Adrenal gland (tissue), 12 donors: ENCODE measurements around the gene EXOC6B. TPM values are rescaled to one million over a fixed set of nuclear protein-coding genes. Genes with fewer than 3 reads are reported as not detected.

Source experiments
- DNase-seq, 7 donors: peaks; one replicate each; pipeline ENCODE4 v3.0.0-alpha.2; 2019 to 2020
- H3K27ac ChIP-seq, 5 donors: fragments of 200-600 bp; sonication (generic) in 4 of 5; 1 replicate in 3 of 5; 2 replicates in 2 of 5; pipeline versions ENCODE4 v1.5.1 to v1.8.0; 2016 to 2020; ENCODE audit warnings: mild to moderate bottlenecking in 1 of 5
- H3K27me3 ChIP-seq: fragments of 200-600 bp; 2 replicates; pipeline ENCODE4 v1.8.0; 2021
- H3K36me3 ChIP-seq, 2 donors: fragments of 200-600 bp; replicated peaks in 1 of 2; 1 replicate in 1 of 2; 2 replicates in 1 of 2; pipeline versions ENCODE4 v1.5.1 to v1.8.0; 2018 to 2022
- H3K4me1 ChIP-seq, 2 donors: fragments of 200-600 bp; replicated peaks in 1 of 2; 1 replicate in 1 of 2; 2 replicates in 1 of 2; pipeline versions ENCODE4 v1.5.1 to v1.8.0; 2018 to 2021
- H3K4me3 ChIP-seq, 4 donors: fragments of 200-600 bp; sonication (generic) in 3 of 4; one replicate each; pipeline ENCODE4 v1.5.1; 2016 to 2018
- H3K9me3 ChIP-seq, 3 donors: fragments of 200-600 bp; sonication (generic) in 1 of 3; replicated peaks in 1 of 3; 1 replicate in 2 of 3; 2 replicates in 1 of 3; pipeline versions ENCODE4 v1.5.1 to v1.8.0; 2016 to 2021
- POLR2A ChIP-seq, 2 donors: fragments of 450-650 bp; IDR thresholded peaks; one replicate each; pipeline ENCODE4 v1.6.1; 2017; ENCODE audit warnings: antibody characterized with exemption in 2 of 2, mild to moderate bottlenecking in 2 of 2, moderate library complexity in 1 of 2
- WGBS, 4 donors: extraction: QIAGEN DNeasy Blood & Tissue Kit in 2 of 4; methylation state at CpG; one replicate each; pipeline versions ENCODE4 v1.1.5 to v1.1.7; 2013 to 2017; 5-methylcytosine and 5-hydroxymethylcytosine counted together
- intact Hi-C, 2 donors: fragments of 100-400 bp; cut with DNase I; formaldehyde crosslinking; loops; one replicate each; pipeline versions ENCODE4 v1.14.1 to v1.15.0; 2022 to 2023
- polyA plus RNA-seq, 3 donors: library from polyadenylated mRNA; stranded (reverse); fragments of 200-250 nt in 2 of 3; fragments of 350-450 nt in 1 of 3; fragmentation: Illumina TruSeq in 1 of 3; extraction: RNeasy Lipid Tissue Mini Kit (QIAGEN cat#74804) in 1 of 3; gene quantifications; one replicate each; pipeline ENCODE4 v1.2.3, GENCODE V29; 2013 to 2014
- total RNA-seq, 9 donors: library from RNA; depleted of rRNA in 4 of 9; stranded (reverse); fragments of >200 nt in 4 of 9; fragments of 120-200 nt in 1 of 9; fragmentation: NEBNext Ultra II Directional in 1 of 9; extraction: Animal tissue kit (Norgen Biotek cat#: 25700) in 1 of 9; gene quantifications; one replicate each; pipeline versions ENCODE4 v1.1.0 to v1.2.4, GENCODE V29; 2013 to 2023
- TF ChIP-seq, protein P1 (sequence below), 6 experiments: fragments of 450-650 bp in 4 of 6; fragments of 200-600 bp in 2 of 6; sonication (generic) in 1 of 6; IDR thresholded peaks; 1 replicate in 5 of 6; 2 replicates in 1 of 6; pipeline versions ENCODE4 v1.5.1 to v1.8.0; 2016 to 2021; ENCODE audit warnings: antibody characterized with exemption in 6 of 6, mild to moderate bottlenecking in 2 of 6, moderate library complexity in 1 of 6
- donor health status: healthy with polysubstance abuse.
- donor health status: Bipolar disorder and iron deficiency.
- donor health status: DM: yes; HTN: yes; CAD: no.
- donor health status: DM: no; HTN: no; CAD: no.
- donor health status: DM: no; HTN: no; CAD: no.
- donor health status: DM: yes; HTN: yes; CAD: no.

The EXOC6B gene
- total and polyA plus RNA-seq, 12 donors = 6.0 to 92.6 (median 50.6) TPM

DNA sequence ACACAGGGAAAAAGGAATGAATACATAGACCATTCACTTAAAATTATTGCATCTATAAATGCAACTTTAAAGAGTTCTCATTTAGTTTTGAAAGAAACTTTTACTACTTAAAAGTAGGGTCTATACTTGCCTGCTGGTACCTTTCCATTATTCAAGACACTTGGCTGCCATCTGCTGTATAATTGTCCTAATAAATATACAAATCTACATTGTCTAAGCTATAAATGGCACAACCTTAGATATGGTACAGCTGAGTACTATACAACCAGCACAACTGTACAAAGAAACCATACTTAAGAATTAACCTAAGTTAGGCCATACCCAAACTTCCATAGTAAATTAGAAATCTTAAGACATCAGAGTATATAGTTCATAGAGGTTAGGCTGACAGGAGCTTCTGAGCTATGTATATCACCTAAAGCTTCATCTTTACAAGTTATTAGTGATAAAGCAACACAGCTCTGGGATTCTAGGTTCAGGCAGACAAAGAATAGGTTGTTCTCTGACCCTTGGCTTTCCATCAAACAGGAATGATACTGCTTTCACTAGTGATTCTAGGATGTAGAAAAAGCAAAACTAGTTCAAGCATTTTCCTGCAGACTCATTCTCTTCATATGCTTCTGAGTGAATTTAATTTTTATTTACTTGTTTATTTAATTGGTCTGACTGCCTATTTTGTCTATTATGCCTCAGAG is 22.1 kb downstream of the EXOC6B start:
- intact Hi-C loops = no loop called here
- TF ChIP-seq, protein P1, sequence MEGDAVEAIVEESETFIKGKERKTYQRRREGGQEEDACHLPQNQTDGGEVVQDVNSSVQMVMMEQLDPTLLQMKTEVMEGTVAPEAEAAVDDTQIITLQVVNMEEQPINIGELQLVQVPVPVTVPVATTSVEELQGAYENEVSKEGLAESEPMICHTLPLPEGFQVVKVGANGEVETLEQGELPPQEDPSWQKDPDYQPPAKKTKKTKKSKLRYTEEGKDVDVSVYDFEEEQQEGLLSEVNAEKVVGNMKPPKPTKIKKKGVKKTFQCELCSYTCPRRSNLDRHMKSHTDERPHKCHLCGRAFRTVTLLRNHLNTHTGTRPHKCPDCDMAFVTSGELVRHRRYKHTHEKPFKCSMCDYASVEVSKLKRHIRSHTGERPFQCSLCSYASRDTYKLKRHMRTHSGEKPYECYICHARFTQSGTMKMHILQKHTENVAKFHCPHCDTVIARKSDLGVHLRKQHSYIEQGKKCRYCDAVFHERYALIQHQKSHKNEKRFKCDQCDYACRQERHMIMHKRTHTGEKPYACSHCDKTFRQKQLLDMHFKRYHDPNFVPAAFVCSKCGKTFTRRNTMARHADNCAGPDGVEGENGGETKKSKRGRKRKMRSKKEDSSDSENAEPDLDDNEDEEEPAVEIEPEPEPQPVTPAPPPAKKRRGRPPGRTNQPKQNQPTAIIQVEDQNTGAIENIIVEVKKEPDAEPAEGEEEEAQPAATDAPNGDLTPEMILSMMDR (IDR thresholded peaks at IDR 0.05) = no peak
- TF ChIP-seq POLR2A (IDR thresholded peaks at IDR 0.05) = no peak
- Histone ChIP-seq H3K27ac (no peak overlapping the region), H3K9me3 (peaks cover 0 to under 1% (median 0%) of the 10 kb centered on the region in 3 donors), H3K4me1 (no peaks in the 10 kb centered on the region), H3K4me3 (no peak overlapping the region), H3K36me3 (no peaks in the 10 kb centered on the region), H3K27me3 (no peaks in the 10 kb centered on the region)
- no peak for DNase-seq

- TF ChIP-seq POLR2A (IDR thresholded peaks at IDR 0.05) = no peak
- TF ChIP-seq, protein P1 (IDR thresholded peaks at IDR 0.05) = no peak
- Histone ChIP-seq H3K27ac (no peak overlapping the region), H3K9me3 (no peaks in the 10 kb centered on the region), H3K27me3 (no peaks in the 10 kb centered on the region), H3K4me1 (no peaks in the 10 kb centered on the region), H3K4me3 (no peak overlapping the region), H3K36me3 (no peaks in the 10 kb centered on the region)
- no peak for DNase-seq
- 79 to 95% (median 82%) methylated on average over 1 of the region's 1 CpG for WGBS, 4 donors
- intact Hi-C loops = no loop called here
Measured at GRCh38 chr2:72803151-72803550, 22.7 kb downstream of the EXOC6B start.

DNA sequence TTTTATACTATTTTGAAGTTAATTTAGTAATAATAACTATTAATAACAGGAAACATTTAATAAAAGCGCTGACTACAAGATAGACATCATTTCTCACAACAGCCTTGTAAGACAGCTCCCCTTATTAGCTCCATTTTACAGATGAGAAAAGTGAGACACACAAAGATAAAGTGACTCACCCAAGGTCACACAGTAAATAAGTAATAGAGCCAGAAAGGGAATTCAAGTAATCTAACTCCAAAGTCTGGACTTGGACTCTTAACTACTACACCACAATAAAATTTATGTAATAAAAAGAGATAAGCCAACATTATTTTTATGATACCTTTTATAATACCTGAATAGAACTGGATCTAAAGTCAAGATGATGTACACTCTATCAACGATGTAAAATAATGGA is 25.3 kb downstream of the EXOC6B start:
- no peaks in the 10 kb centered on the region for H3K36me3 ChIP-seq
- intact Hi-C loops = no loop called here
- no peak for DNase-seq
- TF ChIP-seq POLR2A (IDR thresholded peaks at IDR 0.05) = no peak
- TF ChIP-seq, protein P1 (IDR thresholded peaks at IDR 0.05) = no peak
- no peak overlapping the region for H3K27ac ChIP-seq
- 86 to 100% (median 96%) methylated on average over 2 of the region's 2 CpGs for WGBS, 4 donors
- H3K27me3 ChIP-seq = no peaks in the 10 kb centered on the region
- no peaks in the 10 kb centered on the region for H3K4me1 ChIP-seq
- no peak overlapping the region for H3K4me3 ChIP-seq
- no peaks in the 10 kb centered on the region for H3K9me3 ChIP-seq

- no peaks in the 10 kb centered on the region for H3K9me3 ChIP-seq
- no peaks in the 10 kb centered on the region for H3K36me3 ChIP-seq
- WGBS, 4 donors = 97 to 98% (median 97%) methylated on average over 4 of the region's 4 CpGs
- H3K27ac ChIP-seq = no peak overlapping the region
- DNase-seq = no peak
- peaks cover 0 to 15% of the 10 kb centered on the region in 2 donors for H3K4me1 ChIP-seq
- no peak for TF ChIP-seq POLR2A (IDR thresholded peaks at IDR 0.05)
- TF ChIP-seq, protein P1 (IDR thresholded peaks at IDR 0.05) = no peak
- intact Hi-C loops = loop anchor here in 1 of 2 donors (10.0 kb wide), 1 partner anchor 57 kb away; no protein-coding TSS in a partner anchor
- H3K27me3 ChIP-seq = no peaks in the 10 kb centered on the region
- H3K4me3 ChIP-seq = no peak overlapping the region
Measured at GRCh38 chr2:72797740-72798139, 28.1 kb downstream of the EXOC6B start.
